Subcutaneous adipose tissue (tissue), 4 donors: ENCODE data around the gene UCP3. TPM values are rescaled to one million over a fixed set of nuclear protein-coding genes. Genes with fewer than 3 reads are reported as not detected.

Experiments
- total RNA-seq, 4 donors: library from RNA; depleted of rRNA; stranded (reverse); fragments of >200 nt; gene quantifications; one replicate each; pipeline ENCODE4 v1.1.0, GENCODE V29; 2016
- TF ChIP-seq, protein P1 (sequence below): fragments of 450-650 bp; IDR thresholded peaks from one replicate; pipeline ENCODE4 v1.5.1; 2016; ENCODE audit warnings: low read depth, mild to moderate bottlenecking, control low read depth, antibody characterized with exemption, moderate library complexity

Gene UCP3, protein sequence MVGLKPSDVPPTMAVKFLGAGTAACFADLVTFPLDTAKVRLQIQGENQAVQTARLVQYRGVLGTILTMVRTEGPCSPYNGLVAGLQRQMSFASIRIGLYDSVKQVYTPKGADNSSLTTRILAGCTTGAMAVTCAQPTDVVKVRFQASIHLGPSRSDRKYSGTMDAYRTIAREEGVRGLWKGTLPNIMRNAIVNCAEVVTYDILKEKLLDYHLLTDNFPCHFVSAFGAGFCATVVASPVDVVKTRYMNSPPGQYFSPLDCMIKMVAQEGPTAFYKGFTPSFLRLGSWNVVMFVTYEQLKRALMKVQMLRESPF
- total RNA-seq: 1 to 10 TPM in 1 of 4 donors, under 1 TPM in 3; 0.44 to 1.7 (median 0.78) TPM

DNA sequence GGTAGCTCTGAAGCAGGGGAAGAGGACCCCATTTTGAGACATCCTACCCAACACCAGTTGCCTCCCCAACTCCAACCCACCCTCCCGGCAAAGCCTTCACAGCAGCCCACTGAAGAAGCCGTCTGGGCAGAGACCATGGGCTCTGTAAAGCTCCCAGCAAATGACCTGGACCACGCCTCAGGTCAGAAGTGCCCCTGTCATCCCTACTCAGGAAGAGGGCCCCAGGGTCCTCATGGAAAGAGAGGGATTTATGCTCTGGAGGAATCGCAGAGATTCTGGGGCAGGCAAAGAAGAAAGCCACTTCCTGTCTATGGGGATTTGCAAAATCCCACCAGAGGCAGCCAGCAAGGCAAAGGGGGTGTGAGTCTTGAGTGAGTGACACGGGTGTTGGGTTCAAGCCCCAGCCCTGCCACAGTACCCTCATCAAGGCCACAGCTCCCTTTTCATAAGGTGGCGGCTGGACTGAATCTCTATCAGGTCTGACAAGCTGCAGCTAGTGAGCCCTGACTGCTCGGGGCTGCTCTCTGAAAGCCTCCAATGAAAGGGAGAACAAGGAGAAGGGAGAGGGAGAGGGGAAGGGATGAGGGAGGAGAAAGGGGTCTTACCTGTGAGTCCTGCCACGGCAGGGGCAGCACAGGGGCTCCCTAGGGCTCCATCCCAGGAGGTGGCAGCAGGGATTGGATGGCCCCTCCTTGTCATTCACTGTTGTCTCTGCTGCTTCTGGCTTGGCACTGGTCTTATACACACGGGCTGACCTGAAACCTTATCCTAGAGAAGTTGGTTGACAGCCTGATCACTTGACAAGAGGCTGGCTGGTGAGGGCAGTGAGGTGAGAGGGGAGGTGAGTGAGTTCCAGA is at the start of gene UCP3:
TSS of gene UCP3 (minus strand) at position 713 of the 857 bp plus-strand sequence. CDS start 2,043 bp downstream, outside the sequence.
- TF ChIP-seq, protein P1, sequence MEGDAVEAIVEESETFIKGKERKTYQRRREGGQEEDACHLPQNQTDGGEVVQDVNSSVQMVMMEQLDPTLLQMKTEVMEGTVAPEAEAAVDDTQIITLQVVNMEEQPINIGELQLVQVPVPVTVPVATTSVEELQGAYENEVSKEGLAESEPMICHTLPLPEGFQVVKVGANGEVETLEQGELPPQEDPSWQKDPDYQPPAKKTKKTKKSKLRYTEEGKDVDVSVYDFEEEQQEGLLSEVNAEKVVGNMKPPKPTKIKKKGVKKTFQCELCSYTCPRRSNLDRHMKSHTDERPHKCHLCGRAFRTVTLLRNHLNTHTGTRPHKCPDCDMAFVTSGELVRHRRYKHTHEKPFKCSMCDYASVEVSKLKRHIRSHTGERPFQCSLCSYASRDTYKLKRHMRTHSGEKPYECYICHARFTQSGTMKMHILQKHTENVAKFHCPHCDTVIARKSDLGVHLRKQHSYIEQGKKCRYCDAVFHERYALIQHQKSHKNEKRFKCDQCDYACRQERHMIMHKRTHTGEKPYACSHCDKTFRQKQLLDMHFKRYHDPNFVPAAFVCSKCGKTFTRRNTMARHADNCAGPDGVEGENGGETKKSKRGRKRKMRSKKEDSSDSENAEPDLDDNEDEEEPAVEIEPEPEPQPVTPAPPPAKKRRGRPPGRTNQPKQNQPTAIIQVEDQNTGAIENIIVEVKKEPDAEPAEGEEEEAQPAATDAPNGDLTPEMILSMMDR: no peak

DNA sequence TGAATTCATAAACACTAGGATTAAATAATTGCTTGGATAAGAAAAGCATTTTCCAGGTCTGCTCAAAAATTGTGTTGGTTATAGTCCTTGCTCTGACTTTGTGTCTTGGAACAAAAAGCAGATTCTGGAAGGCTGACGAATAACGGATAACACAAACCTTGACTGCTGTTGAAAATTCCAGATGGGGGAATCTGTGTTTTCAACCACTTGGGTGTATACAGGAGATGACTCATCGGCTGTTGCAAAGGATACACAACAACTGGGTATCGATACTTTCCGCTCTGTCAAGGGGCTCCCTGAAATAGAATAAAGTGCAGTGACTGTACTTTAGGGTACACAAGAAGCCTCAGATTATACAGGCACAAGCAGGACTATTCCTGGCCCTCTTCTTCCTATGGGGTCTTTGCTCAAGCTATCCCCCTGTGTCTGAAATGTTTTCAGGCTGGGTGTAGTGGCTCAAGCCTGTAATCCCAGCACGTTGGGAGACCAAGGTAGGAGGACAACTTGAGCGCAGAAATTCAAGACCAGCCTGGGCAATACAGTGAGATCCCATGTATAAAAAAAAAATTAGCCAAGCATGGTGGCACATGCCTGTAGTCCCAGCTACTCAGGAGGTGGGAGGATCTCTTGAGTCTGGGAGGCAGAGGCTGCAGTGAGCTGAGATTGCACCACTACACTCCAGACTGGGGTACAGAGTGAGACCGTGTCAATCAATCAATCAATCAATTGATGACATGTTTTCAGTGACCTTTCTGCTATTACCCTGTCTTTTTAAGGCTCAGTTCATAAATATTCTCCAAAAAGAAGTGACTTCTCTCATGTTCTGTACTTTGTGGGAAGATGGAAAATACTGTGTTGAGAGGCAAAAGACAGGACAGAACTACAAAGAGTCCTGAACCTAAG is 48.6 kb upstream of the UCP3 start:
- TF ChIP-seq, protein P1: no peak

DNA sequence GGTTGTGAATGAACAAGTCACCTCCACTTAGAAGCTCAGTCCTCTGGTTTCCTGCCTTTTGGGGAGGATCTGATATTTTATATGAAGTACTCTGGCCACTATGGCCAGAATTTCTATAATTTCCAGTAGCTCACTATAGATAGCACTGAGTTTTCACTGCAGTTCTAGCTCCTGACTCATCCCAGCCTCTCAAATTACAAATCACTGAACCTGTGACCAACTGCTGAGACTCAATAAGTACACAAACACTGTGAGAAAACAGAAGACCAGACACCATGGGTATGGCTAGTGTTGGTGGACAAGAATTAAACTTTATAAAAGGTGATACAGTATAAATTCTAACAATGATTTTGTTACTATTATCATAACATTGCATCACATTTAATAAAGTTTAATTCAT is 47.1 kb upstream of the UCP3 start:
- TF ChIP-seq, protein P1: no peak

DNA sequence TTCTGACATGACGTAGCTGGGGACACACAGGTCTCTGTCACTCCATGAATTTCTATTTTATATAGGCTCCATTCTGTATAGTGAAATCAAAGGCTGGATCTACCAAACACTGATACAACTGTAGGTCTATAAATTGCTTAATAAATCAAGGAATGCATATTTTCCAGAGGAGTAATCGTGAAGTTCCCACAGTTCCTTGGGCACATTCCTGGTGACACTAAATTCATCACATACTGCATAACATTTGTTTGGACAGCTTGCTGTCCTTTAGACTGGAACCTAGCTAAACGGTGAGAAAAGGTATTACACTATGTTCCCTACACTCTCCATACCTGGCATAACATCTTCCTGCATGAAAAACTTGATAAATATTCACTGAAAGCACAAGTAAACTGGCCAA is 41.6 kb upstream of the UCP3 start:
- TF ChIP-seq, protein P1: no peak

DNA sequence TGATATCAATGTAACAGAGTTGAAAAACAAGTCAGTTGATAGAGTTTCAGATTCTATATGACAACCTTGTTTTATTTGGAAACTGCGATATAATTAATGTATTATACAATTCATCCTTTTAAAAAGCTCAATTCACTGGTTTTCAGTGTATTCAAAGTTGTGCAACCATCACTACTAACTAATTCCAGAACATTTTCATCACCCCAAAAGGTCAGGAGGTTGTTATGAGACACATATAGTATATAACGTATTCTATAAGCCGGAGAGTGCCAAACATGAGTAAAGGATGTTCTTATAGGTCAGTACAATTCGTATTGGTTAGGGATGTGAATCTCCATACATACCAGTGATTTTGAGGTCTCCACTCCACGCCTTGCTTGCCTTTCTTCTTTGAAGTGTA is 40.1 kb upstream of the UCP3 start:
- TF ChIP-seq, protein P1: no peak

DNA sequence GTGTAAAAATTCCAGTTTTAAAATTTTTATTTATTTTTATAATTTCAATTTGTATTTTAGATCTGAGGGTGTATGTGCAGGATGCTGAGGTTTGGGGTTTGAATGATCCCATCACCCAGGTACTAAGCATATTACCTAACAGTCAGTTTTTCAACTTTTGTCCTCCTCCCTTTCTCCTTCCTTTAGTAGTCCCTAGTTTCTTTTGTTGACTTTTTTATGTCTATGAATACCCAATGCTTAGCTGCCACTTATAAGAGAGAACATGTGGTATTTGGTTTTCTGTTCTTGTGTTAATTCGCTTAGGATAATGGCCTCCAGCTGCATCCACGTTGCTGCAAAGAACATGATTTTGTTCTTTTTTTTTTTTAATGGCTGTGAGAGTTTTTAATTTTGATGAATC is 35.7 kb upstream of the UCP3 start:
- TF ChIP-seq, protein P1: no peak
